ENCODE measurements around the gene FAM186B. TPM values are rescaled to one million over a fixed set of nuclear protein-coding genes. Genes with fewer than 3 reads are reported as not detected.

Gene FAM186B
- total RNA-seq, 4 donors from 2014 or later, result 0.42 to 0.98 (median 0.44) TPM; not detected in 1

- peak overlapping the region in 3 of 4 donors; percentile 52 to 81 (median 71) for H3K27ac ChIP-seq
- no peak overlapping the region for H3K4me3 ChIP-seq
- no peaks in the 10 kb centered on the region for H3K27me3 ChIP-seq
- WGBS, 2 donors, result 60 to 61% methylated on average over 13 of the region's 13 CpGs
- DNase-seq (ENCODE audit: low spot score in 2 of 2), result no peak
- no peak for TF ChIP-seq POLR2A (IDR thresholded peaks at IDR 0.05)
- TF ChIP-seq CTCF (IDR thresholded peaks at IDR 0.05), result no peak
- H3K4me1 ChIP-seq, result peaks cover 0 to 22% (median 12%) of the 10 kb centered on the region in 4 donors
- H3K9me3 ChIP-seq, result no peaks in the 10 kb centered on the region
- peaks cover 0 to 58% (median 0%) of the 10 kb centered on the region in 3 donors for H3K36me3 ChIP-seq
Observed at GRCh38 chr12:49636574-49636973, 31.1 kb upstream of the FAM186B start.

- H3K36me3 ChIP-seq, result peaks cover 0 to 54% (median 0%) of the 10 kb centered on the region in 3 donors
- peaks cover 0 to 22% (median 12%) of the 10 kb centered on the region in 4 donors for H3K4me1 ChIP-seq
- DNase-seq (ENCODE audit: low spot score in 2 of 2), result no peak
- no peak overlapping the region for H3K4me3 ChIP-seq
- TF ChIP-seq CTCF (IDR thresholded peaks at IDR 0.05) (no peak), POLR2A (IDR thresholded peaks at IDR 0.05) (no peak), EP300 (IDR thresholded peaks at IDR 0.05) (no peak)
- no peaks in the 10 kb centered on the region for H3K27me3 ChIP-seq
- WGBS, 2 donors, result 89 to 100% methylated on average over 4 of the region's 4 CpGs
- peak overlapping the region in 1 of 4 donors; percentile 81 for H3K27ac ChIP-seq
- H3K9me3 ChIP-seq, result no peaks in the 10 kb centered on the region
Observed at GRCh38 chr12:49635656-49636055, 30.2 kb upstream of the FAM186B start.

- TF ChIP-seq EP300 (IDR thresholded peaks at IDR 0.05) (no peak), CTCF (IDR thresholded peaks at IDR 0.05) (no peak), POLR2A (IDR thresholded peaks at IDR 0.05) (no peak)
- Histone ChIP-seq H3K9me3 (no peaks in the 10 kb centered on the region), H3K27ac (peak overlapping the region in 1 of 4 donors; percentile 81), H3K4me1 (peaks cover 0 to 22% (median 12%) of the 10 kb centered on the region in 4 donors), H3K27me3 (no peaks in the 10 kb centered on the region), H3K36me3 (peaks cover 0 to 54% (median 0%) of the 10 kb centered on the region in 3 donors), H3K4me3 (no peak overlapping the region)
- DNase-seq (ENCODE audit: low spot score in 2 of 2), result no peak
- 68% methylated on average over 9 of the region's 9 CpGs for WGBS, 2 donors
Observed at GRCh38 chr12:49635036-49635435, 29.6 kb upstream of the FAM186B start.

- Histone ChIP-seq H3K36me3 (peaks cover 0 to 54% (median 0%) of the 10 kb centered on the region in 3 donors), H3K4me3 (no peak overlapping the region), H3K4me1 (peaks cover 0 to 22% (median 12%) of the 10 kb centered on the region in 4 donors), H3K27ac (no peak overlapping the region), H3K27me3 (no peaks in the 10 kb centered on the region), H3K9me3 (no peaks in the 10 kb centered on the region)
- 76 to 88% methylated on average over 2 of the region's 2 CpGs for WGBS, 2 donors
- TF ChIP-seq CTCF (IDR thresholded peaks at IDR 0.05), result no peak
- no peak for TF ChIP-seq EP300 (IDR thresholded peaks at IDR 0.05)
- no peak for TF ChIP-seq POLR2A (IDR thresholded peaks at IDR 0.05)
- no peak for DNase-seq (ENCODE audit: low spot score in 2 of 2)
Observed at GRCh38 chr12:49633703-49634345, 28.4 kb upstream of the FAM186B start.

GRCh38 chr12:49632986-49633702, 27.7 kb upstream of the FAM186B start:
- H3K36me3 ChIP-seq, result peaks cover 0 to 52% (median 0%) of the 10 kb centered on the region in 3 donors
- no peaks in the 10 kb centered on the region for H3K9me3 ChIP-seq
- H3K27me3 ChIP-seq, result no peaks in the 10 kb centered on the region
- H3K4me1 ChIP-seq, result peaks cover 0 to 22% (median 12%) of the 10 kb centered on the region in 4 donors
- no peak overlapping the region for H3K27ac ChIP-seq
- TF ChIP-seq POLR2A (IDR thresholded peaks at IDR 0.05) (no peak), CTCF (IDR thresholded peaks at IDR 0.05) (no peak), EP300 (IDR thresholded peaks at IDR 0.05) (no peak)
- WGBS, 2 donors, result 81 to 82% methylated on average over 7 to 8 of the region's 8 CpGs
- no peak for DNase-seq (ENCODE audit: low spot score in 2 of 2)
- H3K4me3 ChIP-seq, result no peak overlapping the region
